Endothelial cell of umbilical vein (primary cell): Measurements from ENCODE around the gene SCYL2. TPM values are rescaled to one million over a fixed set of nuclear protein-coding genes. Genes with fewer than 3 reads are reported as not detected.

Source experiments
- BruUV-seq: library from RNA; stranded (reverse); fragments of 400-500 nt; replicated peaks from 2 replicates; lab custom pipeline; 2021; lab: Mats Ljungman, UMichigan
- CTCF ChIA-PET: fragments of 300-600, 350-600 bp; sonication (Branson Sonifier 250); formaldehyde crosslinking; loops from one replicate; lab custom pipeline; 2021; ENCODE audit warnings: antibody characterized with exemption, inconsistent platforms; lab: Charles Lee
- POLR2A ChIA-PET: fragments of 300-600, 350-600 bp; sonication (Branson Sonifier 250); formaldehyde crosslinking; loops from one replicate; lab custom pipeline; 2021; ENCODE audit warnings: antibody characterized with exemption, inconsistent platforms; lab: Charles Lee
- DNase-seq: peaks from one replicate; pipeline ENCODE4 v3.0.0-alpha.2; 2011; ENCODE audit warnings: low read depth, low spot score
- FAIRE-seq: peaks from 2 replicates; lab custom pipeline; 2011; peaks lifted over from hg19 to GRCh38; lab: Jason Lieb, UNC
- H2AFZ ChIP-seq: 2 replicates; pipeline ENCODE4 v1.6.0; 2012; ENCODE audit warnings: low read depth, low read length, control low read depth, inconsistent platforms
- H3K27ac ChIP-seq: 2 replicates; pipeline ENCODE4 v1.5.1; 2011; ENCODE audit warnings: low read depth, mild to moderate bottlenecking, control low read depth, low read length, moderate library complexity; ENCODE audit not compliant: insufficient read depth
- H3K27me3 ChIP-seq, 2 experiments: 2 replicates each; pipeline versions ENCODE4 v1.6.0 to v1.6.1; 2011; ENCODE audit warnings: low read length in 2 of 2, mixed read lengths in 1 of 2; ENCODE audit not compliant: control insufficient read depth in 2 of 2, insufficient read depth in 2 of 2
- H3K36me3 ChIP-seq, 2 experiments: 2 replicates in 1 of 2; 3 replicates in 1 of 2; pipeline ENCODE4 v1.5.1; 2011; ENCODE audit warnings: low read length in 2 of 2, mild to moderate bottlenecking in 1 of 2, moderate library complexity in 1 of 2; ENCODE audit not compliant: control insufficient read depth in 2 of 2, insufficient read depth in 2 of 2; ENCODE audit errors: extremely low read depth in 1 of 2
- H3K4me1 ChIP-seq: 3 replicates; pipeline ENCODE4 v1.5.1; 2011; ENCODE audit warnings: mild to moderate bottlenecking, low read length; ENCODE audit not compliant: control insufficient read depth, insufficient read depth; ENCODE audit errors: extremely low read depth
- H3K4me2 ChIP-seq: 2 replicates; pipeline ENCODE4 v1.6.1; 2011; ENCODE audit warnings: low read length, control low read depth, mixed read lengths; ENCODE audit not compliant: insufficient read depth
- H3K4me3 ChIP-seq, 3 experiments: fragments of 200-600 bp in 1 of 3; sonication (generic), shearing (Covaris generic) in 1 of 3; replicated peaks in 1 of 3; 2 replicates each; pipeline ENCODE4 v1.5.1; 2011 to 2016; ENCODE audit warnings: control low read depth in 3 of 3, low read length in 3 of 3, mild to moderate bottlenecking in 2 of 3, inconsistent platforms in 1 of 3, low read depth in 1 of 3, moderate library complexity in 1 of 3; ENCODE audit not compliant: insufficient read depth in 1 of 3
- H3K79me2 ChIP-seq: 2 replicates; pipeline ENCODE4 v1.6.0; 2012; ENCODE audit warnings: low read length, inconsistent platforms; ENCODE audit not compliant: control insufficient read depth, insufficient read depth
- H3K9ac ChIP-seq: replicated peaks from 2 replicates; pipeline ENCODE3; 2011; ENCODE audit warnings: low read length, control low read depth; ENCODE audit not compliant: insufficient read depth; ENCODE audit errors: extremely low read depth
- H3K9me1 ChIP-seq: replicated peaks from 3 replicates; pipeline ENCODE4 v1.6.0; 2011; ENCODE audit warnings: mild to moderate bottlenecking, low read length; ENCODE audit not compliant: control insufficient read depth, insufficient read depth; ENCODE audit errors: extremely low read depth
- H3K9me3 ChIP-seq: replicated peaks from 2 replicates; pipeline ENCODE4 v1.5.1; 2012; ENCODE audit warnings: low read length, inconsistent platforms; ENCODE audit not compliant: control insufficient read depth, insufficient read depth
- H4K20me1 ChIP-seq: replicated peaks from 2 replicates; pipeline ENCODE3; 2011; ENCODE audit warnings: mild to moderate bottlenecking, low read length; ENCODE audit not compliant: control insufficient read depth, insufficient read depth; ENCODE audit errors: extremely low read depth
- FOS ChIP-seq: IDR thresholded peaks from 2 replicates; pipeline ENCODE4 v1.6.1; 2011; ENCODE audit warnings: mild to moderate bottlenecking, low read length, moderate library complexity, borderline replicate concordance; ENCODE audit not compliant: insufficient read depth
- GATA2 ChIP-seq: IDR thresholded peaks from 2 replicates; pipeline ENCODE4 v1.7.0; 2011; ENCODE audit warnings: low read depth, mild to moderate bottlenecking, moderate library complexity, mixed read lengths, low read length; ENCODE audit not compliant: insufficient read length, insufficient read depth
- JUN ChIP-seq: IDR thresholded peaks from 2 replicates; pipeline ENCODE4 v1.6.1; 2011; ENCODE audit warnings: borderline replicate concordance, low read depth; ENCODE audit not compliant: insufficient read length, insufficient read depth
- MAX ChIP-seq: IDR thresholded peaks from 2 replicates; pipeline ENCODE4 v1.6.1; 2011; ENCODE audit not compliant: insufficient read depth, insufficient read length
- MYC ChIP-seq: IDR thresholded peaks from one replicate; pipeline ENCODE4 v1.6.1; 2011; ENCODE audit warnings: mild to moderate bottlenecking, low read depth, low read length
- POLR2A ChIP-seq: IDR thresholded peaks from 2 replicates; pipeline ENCODE4 v1.6.1; 2012; ENCODE audit warnings: low read depth, mild to moderate bottlenecking, control low read depth, low read length
- POLR2AphosphoS5 ChIP-seq: IDR thresholded peaks from 2 replicates; pipeline ENCODE4 v1.6.1; 2012; ENCODE audit warnings: low read depth, mild to moderate bottlenecking, control low read depth, low read length, moderate library complexity; ENCODE audit not compliant: insufficient read depth
- dilution Hi-C: fragments of 300-500 bp; cut with MboI; formaldehyde crosslinking; loops from one replicate; pipeline ENCODE4 v1.15.0; 2019; ENCODE audit warnings: low sequenced_read_pairs; ENCODE audit not compliant: extremely low pct_ligation_motif_present
- intact Hi-C: fragments of 100-400 bp; cut with micrococcal nuclease; formaldehyde crosslinking; loops from one replicate; pipeline ENCODE4 v1.10.0; 2022
- polyA plus RNA-seq, 4 experiments: library from polyadenylated mRNA; depleted of rRNA in 3 of 4; stranded (reverse) in 3 of 4; unstranded in 1 of 4; fragments of >200 nt; gene quantifications; 2 replicates each; pipeline versions ENCODE4 v1.2.1 to v1.2.3, GENCODE V29; 2011 to 2012; ENCODE audit warnings: missing spikeins in 1 of 4
- total RNA-seq: library from RNA; stranded (reverse); gene quantifications from 2 replicates; pipeline ENCODE4 v1.2.3, GENCODE V29; 2021

Gene SCYL2
- total and polyA plus RNA-seq, 2 donors (not counting 3 experiments of a cell fraction or from before 2014, with no cell fraction given), result 12.5 to 41.4 TPM

GRCh38 chr12:100337299-100337698 lies 70.3 kb downstream of the SCYL2 start:
- H3K4me1 ChIP-seq, result no peaks in the 10 kb centered on the region
- TF ChIP-seq MYC, result no peak
- no peak for TF ChIP-seq POLR2A
- no peak for TF ChIP-seq FOS
- TF ChIP-seq JUN, result no peak
- TF ChIP-seq MAX, result no peak
- no peak for TF ChIP-seq GATA2
- TF ChIP-seq POLR2AphosphoS5, result no peak
- no TSS peak for BruUV-seq
- intact Hi-C loops, result no loop called here
- no peak overlapping the region for H3K27ac ChIP-seq
- no peak overlapping the region for H2AFZ ChIP-seq
- CTCF ChIA-PET, result interaction anchor here (0.6 to 2.2 kb wide), 5 partner anchors 9 to 103 kb away, joined by 3 to 12 read pairs (median 3); no protein-coding TSS in a partner anchor
- no peak for DNase-seq
- no peaks in the 10 kb centered on the region for H3K9me1 ChIP-seq
- H3K27me3 ChIP-seq, result no peaks in the 10 kb centered on the region
- dilution Hi-C loops, result no loop called here
- POLR2A ChIA-PET, result no interaction called here
- H3K79me2 ChIP-seq, result no peaks in the 10 kb centered on the region
- H3K4me3 ChIP-seq, result no peak overlapping the region
- H3K36me3 ChIP-seq, result peaks cover 5 to 6% of the 10 kb centered on the region in 2 experiments
- no peak overlapping the region for H3K4me2 ChIP-seq
- H4K20me1 ChIP-seq, result no peaks in the 10 kb centered on the region
- H3K9ac ChIP-seq, result no peak overlapping the region
- no peak for FAIRE-seq
- H3K9me3 ChIP-seq, result no peaks in the 10 kb centered on the region

DNA sequence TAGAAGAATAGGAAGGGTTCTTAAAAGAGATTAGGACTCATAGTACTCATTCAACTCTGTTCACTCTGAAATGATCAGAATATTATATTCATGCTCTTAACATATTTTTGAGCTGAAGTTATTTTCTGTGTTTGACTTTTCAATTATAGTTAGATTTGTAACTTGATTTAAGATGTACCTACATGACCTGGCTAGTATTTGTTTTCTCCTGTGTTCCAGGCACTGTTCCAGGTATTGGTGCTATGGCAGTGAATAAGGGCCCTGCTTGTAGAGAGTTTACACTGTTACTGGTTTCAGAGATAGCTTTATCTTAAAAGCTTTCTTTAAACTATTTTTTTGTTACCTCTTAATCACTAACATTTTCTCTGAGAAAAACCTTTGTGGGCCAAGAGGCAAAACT lies 70.8 kb downstream of the SCYL2 start:
- POLR2A ChIA-PET, result no interaction called here
- Histone ChIP-seq H2AFZ (no peak overlapping the region), H4K20me1 (no peaks in the 10 kb centered on the region), H3K4me3 (no peak overlapping the region), H3K4me2 (no peak overlapping the region), H3K27ac (no peak overlapping the region), H3K9me3 (no peaks in the 10 kb centered on the region), H3K9me1 (no peaks in the 10 kb centered on the region), H3K9ac (no peak overlapping the region), H3K27me3 (no peaks in the 10 kb centered on the region), H3K79me2 (no peaks in the 10 kb centered on the region), H3K36me3 (peaks cover 5 to 6% of the 10 kb centered on the region in 2 experiments), H3K4me1 (no peaks in the 10 kb centered on the region)
- dilution Hi-C loops (no loop called here), intact Hi-C loops (no loop called here)
- FAIRE-seq (no peak), DNase-seq (no peak)
- no TSS peak for BruUV-seq
- CTCF ChIA-PET, result interaction anchor here (0.6 to 2.2 kb wide), 5 partner anchors 8 to 103 kb away, joined by 3 to 12 read pairs (median 3); no protein-coding TSS in a partner anchor
- TF ChIP-seq POLR2A, result no peak
